Muscle layer of colon (tissue), 2 donors: ENCODE results near the gene C1QTNF12.

Experiments
- H3K27ac ChIP-seq: one replicate; pipeline ENCODE4 v1.7.0; 2013; ENCODE audit warnings: low read depth, mild to moderate bottlenecking, low read length, moderate library complexity
- H3K27me3 ChIP-seq, 2 donors: one replicate each; pipeline ENCODE4 v1.7.0; 2013; ENCODE audit warnings: low read length in 2 of 2, mild to moderate bottlenecking in 2 of 2; ENCODE audit not compliant: insufficient read depth in 2 of 2, control insufficient read depth in 1 of 2
- H3K36me3 ChIP-seq: one replicate; pipeline ENCODE4 v1.7.0; 2013; ENCODE audit warnings: mild to moderate bottlenecking, low read length; ENCODE audit not compliant: insufficient read depth
- H3K4me1 ChIP-seq: one replicate; pipeline ENCODE4 v1.7.0; 2013; ENCODE audit warnings: mild to moderate bottlenecking, low read length; ENCODE audit not compliant: insufficient read depth
- H3K4me3 ChIP-seq, 2 donors: one replicate each; pipeline ENCODE4 v1.7.0; 2013; ENCODE audit warnings: low read length in 2 of 2, low read depth in 1 of 2, mild to moderate bottlenecking in 1 of 2, moderate library complexity in 1 of 2
- H3K9ac ChIP-seq: one replicate; pipeline ENCODE4 v1.7.0; 2013; ENCODE audit warnings: low read length
- H3K9me3 ChIP-seq: one replicate; pipeline ENCODE4 v1.7.0; 2013; ENCODE audit warnings: mild to moderate bottlenecking, low read length
- donor health status: abdominal sarcoma.
- donor health status: Adenocarcinoma of cecum.

Gene C1QTNF12

GRCh38 chr1:1236945-1237873 lies 9.3 kb downstream of the C1QTNF12 start:
- no peak overlapping the region for H3K4me3 ChIP-seq
- peaks cover 0 to 42% of the 10 kb centered on the region in 2 donors for H3K27me3 ChIP-seq
- no peaks in the 10 kb centered on the region for H3K9me3 ChIP-seq
- no peak overlapping the region for H3K27ac ChIP-seq
- H3K36me3 ChIP-seq, result peaks cover 11% of the 10 kb centered on the region
- peaks cover 4% of the 10 kb centered on the region for H3K4me1 ChIP-seq
- no peak overlapping the region for H3K9ac ChIP-seq

GRCh38 chr1:1236176-1236763 lies 10.3 kb downstream of the C1QTNF12 start:
- H3K4me3 ChIP-seq, result no peak overlapping the region
- no peaks in the 10 kb centered on the region for H3K9me3 ChIP-seq
- no peak overlapping the region for H3K27ac ChIP-seq
- H3K4me1 ChIP-seq, result peaks cover 4% of the 10 kb centered on the region
- H3K27me3 ChIP-seq, result peaks cover 0 to 42% of the 10 kb centered on the region in 2 donors
- peaks cover 11% of the 10 kb centered on the region for H3K36me3 ChIP-seq
- H3K9ac ChIP-seq, result no peak overlapping the region

GRCh38 chr1:1235016-1235744 lies 11.3 kb downstream of the C1QTNF12 start:
- Histone ChIP-seq H3K36me3 (peaks cover 11% of the 10 kb centered on the region), H3K27me3 (peaks cover 0 to 38% of the 10 kb centered on the region in 2 donors)

DNA sequence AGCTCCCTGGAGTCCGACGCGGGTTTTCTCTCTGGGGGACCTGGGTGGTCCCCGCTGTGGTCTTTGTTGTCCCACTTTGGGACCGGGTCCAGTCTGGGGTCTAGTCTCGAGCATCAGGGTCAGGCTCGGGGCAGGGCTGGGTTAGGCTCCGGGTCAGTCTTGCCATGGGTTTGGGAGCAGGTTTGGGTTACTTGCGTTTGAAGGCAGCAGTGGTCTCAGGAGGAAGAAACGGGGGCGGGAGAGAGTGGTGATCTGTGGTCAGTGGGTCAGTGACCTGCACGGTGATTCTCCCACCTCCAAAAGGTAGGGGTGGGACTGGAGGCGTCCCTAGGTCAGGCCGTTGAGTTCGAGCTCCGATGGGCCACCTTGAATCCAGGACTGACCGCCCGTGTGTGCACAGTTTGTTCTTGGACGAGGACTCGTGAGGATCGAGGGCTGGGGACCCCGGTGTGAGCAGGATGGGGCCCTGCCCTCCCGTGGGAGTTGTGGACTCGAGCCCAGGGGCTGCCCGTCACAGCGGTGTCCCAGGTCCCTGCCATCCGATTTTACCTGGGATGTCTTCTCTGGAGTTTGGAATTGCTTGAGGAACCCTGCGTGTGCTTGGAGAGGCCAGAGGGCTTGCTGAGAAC lies 12.2 kb downstream of the C1QTNF12 start:
- Histone ChIP-seq H3K36me3 (peaks cover 11% of the 10 kb centered on the region), H3K9me3 (no peaks in the 10 kb centered on the region), H3K27ac (no peak overlapping the region), H3K4me1 (peaks cover 24% of the 10 kb centered on the region), H3K9ac (no peak overlapping the region), H3K27me3 (peaks cover 0 to 29% of the 10 kb centered on the region in 2 donors), H3K4me3 (no peak overlapping the region)

More at GRCh38 chr1:1235016-1235744, 11.3 kb downstream of the C1QTNF12 start:
- H3K9me3 ChIP-seq, result no peaks in the 10 kb centered on the region
- no peak overlapping the region for H3K27ac ChIP-seq
- no peak overlapping the region for H3K4me3 ChIP-seq
- peaks cover 15% of the 10 kb centered on the region for H3K4me1 ChIP-seq
- no peak overlapping the region for H3K9ac ChIP-seq

- Histone ChIP-seq H3K36me3 (peaks cover 11% of the 10 kb centered on the region), H3K9ac (no peak overlapping the region), H3K27me3 (peaks cover 0 to 21% of the 10 kb centered on the region in 2 donors), H3K9me3 (no peaks in the 10 kb centered on the region), H3K27ac (no peak overlapping the region), H3K4me1 (peaks cover 25% of the 10 kb centered on the region), H3K4me3 (no peak overlapping the region)
Measured at GRCh38 chr1:1233567-1233892, 13.0 kb downstream of the C1QTNF12 start.

- Histone ChIP-seq H3K4me3 (peak overlapping the region; percentile 27 to 36), H3K27me3 (peaks cover 0 to 16% of the 10 kb centered on the region in 2 donors), H3K9ac (no peak overlapping the region), H3K9me3 (no peaks in the 10 kb centered on the region), H3K27ac (no peak overlapping the region), H3K4me1 (peaks cover 25% of the 10 kb centered on the region), H3K36me3 (peaks cover 11% of the 10 kb centered on the region)
Measured at GRCh38 chr1:1232796-1233566, 13.5 kb downstream of the C1QTNF12 start.

GRCh38 chr1:1232208-1232795 lies 14.2 kb downstream of the C1QTNF12 start, which contains the start of gene B3GALT6:
B3GALT6 (plus strand) TSS chr1:1232237; CDS start chr1:1232279, 42 bp downstream.
- H3K27ac ChIP-seq, result peak within 1 kb of the TSS; percentile 75
- H3K36me3 ChIP-seq, result peaks cover 17% of the 10 kb centered on the region
- H3K9ac ChIP-seq, result peak within 1 kb of the TSS; percentile 76
- H3K4me3 ChIP-seq, result peak within 1 kb of the TSS; percentile 66 to 99
- no peaks in the 10 kb centered on the region for H3K9me3 ChIP-seq
- peaks cover 25% of the 10 kb centered on the region for H3K4me1 ChIP-seq
- peaks cover 0 to 9% of the 10 kb centered on the region in 2 donors for H3K27me3 ChIP-seq

DNA sequence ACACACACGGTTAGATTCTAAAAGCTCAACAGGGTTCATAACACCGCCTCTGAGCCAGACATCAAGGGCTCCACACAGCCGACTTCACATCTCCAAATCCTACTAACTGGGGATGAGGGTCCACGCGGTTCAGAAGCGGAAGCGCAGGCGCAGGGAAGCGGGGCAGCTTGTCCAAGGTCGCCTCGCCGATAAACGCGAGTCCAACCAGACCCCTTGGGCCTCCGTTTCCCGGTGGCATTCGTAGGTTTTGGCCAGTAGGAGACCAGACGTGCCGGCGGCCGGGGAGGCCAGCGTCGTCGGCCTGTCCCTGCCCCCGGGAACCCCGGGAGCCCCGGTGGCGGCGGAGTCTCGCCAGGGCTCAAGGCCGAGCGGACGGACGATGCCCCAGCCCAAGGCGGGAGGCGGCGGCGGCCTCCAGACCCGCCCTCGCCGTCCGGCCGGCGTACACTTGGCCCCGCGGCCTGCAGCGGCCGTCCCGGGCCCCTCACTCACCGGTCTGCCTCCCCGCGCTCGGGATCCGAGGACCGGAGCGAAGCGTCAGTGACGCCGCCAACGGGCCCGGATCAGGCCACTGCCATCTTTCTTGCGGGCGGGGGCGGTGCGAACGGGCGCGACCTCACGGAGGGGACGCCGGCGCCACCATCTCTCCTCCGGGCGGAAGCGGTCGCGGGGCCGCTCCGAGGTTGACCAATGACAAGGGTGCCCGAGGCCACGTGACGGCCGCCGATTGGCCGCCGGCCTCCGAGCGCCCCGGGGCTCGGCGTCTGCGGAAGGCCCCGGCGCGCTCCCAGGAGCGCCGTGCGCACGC lies 14.9 kb downstream of the C1QTNF12 start, which contains the start of gene SDF4:
Gene SDF4, minus strand, starts transcription at position 602 of the 808 bp plus-strand sequence. CDS start 3,229 bp downstream, outside the sequence.
- Histone ChIP-seq H3K9ac (peak within 1 kb of the TSS; percentile 76), H3K27ac (peak within 1 kb of the TSS; percentile 75), H3K27me3 (peaks cover 0 to 2% of the 10 kb centered on the region in 2 donors), H3K9me3 (no peaks in the 10 kb centered on the region), H3K36me3 (peaks cover 17% of the 10 kb centered on the region), H3K4me1 (peaks cover 25% of the 10 kb centered on the region), H3K4me3 (peak within 1 kb of the TSS; percentile 66 to 99)

DNA sequence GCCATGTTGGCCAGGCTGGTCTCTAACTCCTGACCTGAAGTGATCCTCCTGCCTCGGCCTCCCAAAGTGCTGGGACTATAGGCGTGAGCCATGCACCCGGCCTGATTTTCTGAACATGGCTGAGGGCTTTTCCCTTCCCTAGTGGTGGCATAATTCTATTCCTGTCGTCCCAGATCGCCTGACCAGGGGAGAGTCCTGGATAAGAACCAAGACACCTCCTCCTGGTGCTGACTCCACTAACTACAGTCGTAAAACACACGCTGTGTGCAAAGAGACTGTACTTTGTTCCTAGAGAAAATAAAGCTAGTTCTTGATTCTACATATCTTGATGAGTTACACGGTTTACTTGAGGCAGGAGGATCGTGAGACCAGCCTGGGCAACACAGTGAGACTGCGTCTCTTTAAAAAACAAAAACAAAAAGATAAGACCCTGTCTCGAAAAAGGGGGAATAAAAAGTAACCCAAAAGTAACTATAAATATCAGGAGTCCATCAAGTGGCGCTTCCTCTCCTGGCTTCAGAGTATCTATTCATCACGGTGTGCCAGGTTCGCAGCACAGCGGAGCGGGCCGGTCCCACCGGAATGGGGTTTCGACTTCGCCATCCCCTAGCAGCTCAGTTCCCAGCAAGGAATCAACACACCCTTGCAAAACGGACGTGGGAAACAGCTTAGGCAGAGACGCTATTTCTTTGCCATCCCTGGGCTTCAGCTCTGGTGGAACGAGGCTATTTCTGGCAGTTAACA lies 15.7 kb downstream of the C1QTNF12 start:
- peak overlapping the region; percentile 75 for H3K27ac ChIP-seq
- no peaks in the 10 kb centered on the region for H3K9me3 ChIP-seq
- peak overlapping the region; percentile 76 for H3K9ac ChIP-seq
- peak overlapping the region; percentile 66 to 99 for H3K4me3 ChIP-seq
- H3K4me1 ChIP-seq, result peaks cover 25% of the 10 kb centered on the region
- H3K27me3 ChIP-seq, result no peaks in the 10 kb centered on the region
- peaks cover 19% of the 10 kb centered on the region for H3K36me3 ChIP-seq
